Left colon (tissue), 2 donors: Measurements from ENCODE around the gene TMEM178B. TPM values are rescaled to one million over a fixed set of nuclear protein-coding genes. Genes with fewer than 3 reads are reported as not detected.

Experiments
- ATAC-seq: fragments of 200-7000 bp; cut with Tn5 transposase; one replicate; pipeline ENCODE4 v1.9.1; 2020; ENCODE audit warnings: mild to moderate bottlenecking, moderate library complexity
- DNase-seq, 2 donors: peaks; one replicate each; pipeline ENCODE4 v3.0.0-alpha.2; 2020
- intact Hi-C, 2 donors: fragments of 100-400 bp; cut with DNase I in 1 of 2; cut with micrococcal nuclease in 1 of 2; formaldehyde crosslinking; loops; one replicate each; pipeline versions ENCODE4 v1.11.2 to v1.14.0; 2022; cut with DNase I, micrococcal nuclease
- total RNA-seq, 2 donors: library from RNA; stranded (reverse); fragmentation: NEBNext Ultra II Directional; extraction: Animal tissue kit (Norgen Biotek cat#: 25700); gene quantifications; one replicate each; pipeline ENCODE4 v1.2.1, GENCODE V29; 2021
- donor health status: DM: no; HTN: no; CAD: no.
- donor health status: DM: yes; HTN: yes; CAD: no.

Gene TMEM178B
- total RNA-seq, 2 donors from 2014 or later: 0.31 to 0.34 TPM

DNA sequence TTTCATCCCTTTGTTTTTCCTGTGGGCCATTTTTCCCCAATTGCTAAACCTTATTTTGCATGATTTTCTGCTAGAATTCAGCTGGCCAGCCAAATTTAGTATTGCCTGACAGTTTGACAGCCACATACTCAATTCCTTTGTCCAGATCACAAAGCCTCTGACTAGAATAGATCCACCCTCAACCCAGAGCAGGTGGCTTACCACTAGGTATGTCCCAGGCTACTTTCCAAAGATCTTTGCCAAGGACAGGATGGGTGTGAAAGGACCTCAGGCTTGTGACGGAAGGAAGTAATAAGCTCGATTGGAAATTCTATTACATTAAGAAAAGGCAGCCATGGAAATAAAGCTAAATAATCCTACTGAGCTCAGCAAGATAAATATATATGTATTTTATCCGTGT is 426.7 kb downstream of the TMEM178B start:
- intact Hi-C loops: no loop called here

GRCh38 chr7:141501451-141501850 is 427.6 kb downstream of the TMEM178B start:
- DNase-seq: no peak
- intact Hi-C loops: no loop called here
- ATAC-seq: no peak

More for the DNA sequence above, 426.7 kb downstream of the TMEM178B start:
- DNase-seq (no peak), ATAC-seq (no peak)

- intact Hi-C loops: no loop called here
- DNase-seq (no peak), ATAC-seq (no peak)
Observed at GRCh38 chr7:141511316-141511675, 437.4 kb downstream of the TMEM178B start.

GRCh38 chr7:141511676-141512396 is 438.0 kb downstream of the TMEM178B start:
- intact Hi-C loops: no loop called here
- DNase-seq: peak in 1 of 2 donors; percentile 14
- ATAC-seq: peak; percentile 64

- no peak for ATAC-seq
- intact Hi-C loops: no loop called here
- no peak for DNase-seq
Observed at GRCh38 chr7:141512597-141512996, 438.7 kb downstream of the TMEM178B start.

- intact Hi-C loops: no loop called here
- ATAC-seq (no peak), DNase-seq (no peak)
Observed at GRCh38 chr7:141513720-141514119, 439.9 kb downstream of the TMEM178B start.

GRCh38 chr7:141515941-141516340 is 442.1 kb downstream of the TMEM178B start:
- ATAC-seq (no peak), DNase-seq (no peak)
- intact Hi-C loops: no loop called here

- DNase-seq (no peak), ATAC-seq (no peak)
- intact Hi-C loops: no loop called here
Observed at GRCh38 chr7:141519623-141520022, 445.8 kb downstream of the TMEM178B start.

DNA sequence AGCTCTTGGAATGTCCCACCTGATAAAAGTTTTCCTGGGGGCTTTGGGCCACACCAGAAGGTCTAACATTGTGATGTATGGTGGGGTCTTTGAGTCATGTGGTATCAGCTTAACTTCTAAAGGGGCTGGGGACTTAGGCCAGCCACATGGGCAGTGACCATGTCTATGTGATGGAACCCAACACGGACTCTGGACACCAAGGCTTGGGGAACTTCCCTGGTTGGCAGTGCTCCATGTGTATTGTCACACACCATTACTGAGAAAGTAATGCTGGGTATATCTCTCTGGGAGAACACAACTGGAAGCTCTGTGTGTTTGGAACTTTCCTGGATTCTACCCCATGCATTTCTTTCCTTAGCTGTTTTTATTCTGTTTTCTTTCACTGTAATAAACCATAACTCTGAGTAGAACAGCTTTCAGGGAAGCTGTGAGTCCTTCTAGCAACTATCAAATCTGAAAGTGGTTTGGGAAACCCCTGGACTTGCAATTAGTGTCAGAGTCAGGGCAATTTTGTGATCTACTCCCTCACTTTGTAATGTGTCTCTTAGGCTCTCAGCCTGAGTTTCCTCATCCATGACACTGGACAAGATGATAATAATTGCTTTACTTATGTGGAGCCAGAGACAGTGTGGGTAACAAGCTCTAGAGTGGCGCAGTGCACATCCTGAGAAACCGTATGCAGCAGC is 448.9 kb downstream of the TMEM178B start:
- ATAC-seq: no peak
- intact Hi-C loops: no loop called here
- DNase-seq: no peak

DNA sequence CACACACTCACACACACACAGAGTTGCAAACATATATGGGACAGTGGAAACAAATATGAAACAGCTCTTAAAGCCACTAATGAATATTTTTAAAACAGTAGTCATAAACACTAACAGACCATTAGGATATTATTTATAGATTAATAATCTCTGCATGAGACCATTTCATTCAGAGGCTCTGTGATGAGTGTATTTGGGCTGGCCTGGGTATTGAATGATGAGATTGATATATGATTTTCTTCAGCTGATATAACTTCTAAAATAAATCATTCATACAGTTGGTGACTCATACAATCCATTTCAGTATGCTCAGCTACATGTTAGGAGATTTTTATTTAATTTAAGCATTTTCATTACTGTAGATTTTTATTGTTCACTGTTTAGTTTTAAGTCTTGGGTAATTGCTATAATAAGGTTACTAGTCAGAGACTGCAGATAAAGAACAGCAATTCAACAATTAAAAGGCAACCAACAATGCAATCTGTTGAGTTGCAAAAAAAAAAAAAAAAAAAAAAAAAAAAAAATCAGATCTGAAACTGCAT is 452.2 kb downstream of the TMEM178B start:
- intact Hi-C loops: no loop called here
- no peak for DNase-seq
- ATAC-seq: no peak

DNA sequence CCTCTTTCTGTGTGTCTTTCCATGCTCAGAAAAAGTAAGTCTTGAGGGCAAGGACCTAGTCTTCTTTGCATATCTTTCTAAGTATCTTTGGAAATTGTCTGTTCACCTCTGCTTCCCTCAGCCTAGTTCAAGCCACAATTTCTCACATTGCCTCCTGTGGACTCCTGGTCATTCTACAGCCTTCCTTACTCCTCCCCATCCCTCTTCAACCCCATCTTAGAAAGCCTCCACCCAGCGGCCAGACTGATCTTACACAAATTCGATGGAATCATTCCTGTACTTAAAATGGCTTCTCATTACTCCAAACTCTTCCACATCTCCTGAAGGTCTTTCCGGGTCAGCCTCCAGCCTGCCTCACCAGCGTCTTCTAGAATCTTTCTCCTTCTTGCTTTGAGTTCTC is 453.2 kb downstream of the TMEM178B start:
- ATAC-seq (no peak), DNase-seq (no peak)
- intact Hi-C loops: no loop called here

GRCh38 chr7:141528399-141528798 is 454.5 kb downstream of the TMEM178B start:
- intact Hi-C loops: no loop called here
- ATAC-seq (no peak), DNase-seq (no peak)

Other genes starting within 250 kb of the TMEM178B start
- 10 to 100 TPM; 26.5 to 26.7 TPM for gene BRAF, start 149.1 kb upstream of the TMEM178B start, total RNA-seq
- 10 to 100 TPM; 83.0 to 89.6 TPM for gene MRPS33, start 59.1 kb upstream of the TMEM178B start, total RNA-seq